Measurements from ENCODE around the gene PLD3.

GRCh38 chr19:40321566-40322270 lies 26.8 kb upstream of the PLD3 start:
- TF ChIP-seq GATA3 (IDR thresholded peaks at IDR 0.05; ENCODE audit: low read depth, low read length), result no peak
- TF ChIP-seq GATA2 (IDR thresholded peaks at IDR 0.05; ENCODE audit: low read depth, low read length), result no peak
